Nephron progenitor cell (in vitro differentiated cells): Measurements from ENCODE around the gene PRICKLE1.
A peak's percentile ranks its signal among the peaks of the same experiment; 100 is the strongest.

Experiments
- DNase-seq: peaks from one replicate; pipeline ENCODE4 v3.0.0; 2021
- H3K27ac Mint-ChIP-seq: 2 replicates; pipeline ENCODE4 v1.8.0; 2021; ENCODE audit warnings: mild to moderate bottlenecking, moderate library complexity, mixed read lengths
- H3K27me3 Mint-ChIP-seq: 2 replicates; pipeline ENCODE4 v1.8.0; 2021; ENCODE audit warnings: mild to moderate bottlenecking, low read depth, mixed read lengths; ENCODE audit not compliant: poor library complexity
- H3K36me3 Mint-ChIP-seq: 2 replicates; pipeline ENCODE4 v1.8.0; 2021; ENCODE audit warnings: low read depth, mixed read lengths
- H3K4me1 Mint-ChIP-seq: 2 replicates; pipeline ENCODE4 v1.8.0; 2021; ENCODE audit warnings: mixed read lengths
- H3K4me3 Mint-ChIP-seq: 2 replicates; pipeline ENCODE4 v1.8.0; 2021; ENCODE audit warnings: mild to moderate bottlenecking, moderate library complexity, mixed read lengths
- H3K9me3 Mint-ChIP-seq: 2 replicates; pipeline ENCODE4 v1.8.0; 2021; ENCODE audit warnings: mild to moderate bottlenecking, moderate library complexity, mixed read lengths
- CTCF ChIP-seq: fragments of 200-600 bp; sonication (generic); IDR thresholded peaks from 2 replicates; pipeline ENCODE4 v1.5.0; 2021; ENCODE audit warnings: antibody characterized with exemption

The PRICKLE1 gene

DNA sequence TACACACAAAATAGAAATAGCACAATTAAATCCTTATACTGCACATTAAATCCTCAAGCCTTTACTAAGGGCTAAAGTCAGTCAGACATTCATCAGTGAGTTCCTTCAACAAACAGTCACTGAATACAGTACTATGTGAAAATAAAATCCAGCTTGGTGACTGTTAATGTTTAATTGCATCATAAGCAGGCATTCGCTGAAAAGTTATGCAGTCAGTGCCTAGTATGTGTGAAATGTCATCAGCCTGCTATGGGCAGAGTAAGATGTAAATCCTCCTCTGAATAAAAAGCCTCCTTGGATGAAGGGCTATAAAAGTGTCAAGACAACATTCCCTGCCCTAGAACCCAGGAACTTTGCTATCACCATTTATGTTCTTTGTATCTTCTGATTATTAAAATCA is 116.4 kb downstream of the PRICKLE1 start:
- H3K4me3 Mint-ChIP-seq = no peak overlapping the region
- peaks cover 70% of the 10 kb centered on the region for H3K4me1 Mint-ChIP-seq
- no peak for TF ChIP-seq CTCF
- peak overlapping the region; percentile 62 for H3K27ac Mint-ChIP-seq
- no peak for DNase-seq
- H3K9me3 Mint-ChIP-seq = no peaks in the 10 kb centered on the region
- peaks cover 44% of the 10 kb centered on the region for H3K36me3 Mint-ChIP-seq
- peaks cover 3% of the 10 kb centered on the region for H3K27me3 Mint-ChIP-seq

GRCh38 chr12:42472376-42472775 is 117.2 kb downstream of the PRICKLE1 start:
- H3K9me3 Mint-ChIP-seq = no peaks in the 10 kb centered on the region
- TF ChIP-seq CTCF = no peak
- peak overlapping the region; percentile 62 for H3K27ac Mint-ChIP-seq
- no peak overlapping the region for H3K4me3 Mint-ChIP-seq
- no peak for DNase-seq
- peaks cover 69% of the 10 kb centered on the region for H3K4me1 Mint-ChIP-seq
- peaks cover 3% of the 10 kb centered on the region for H3K27me3 Mint-ChIP-seq
- peaks cover 43% of the 10 kb centered on the region for H3K36me3 Mint-ChIP-seq

- Mint-ChIP-seq H3K27ac (peak overlapping the region; percentile 90), H3K27me3 (peaks cover 3% of the 10 kb centered on the region), H3K4me1 (peaks cover 65% of the 10 kb centered on the region), H3K36me3 (peaks cover 64% of the 10 kb centered on the region), H3K9me3 (no peaks in the 10 kb centered on the region), H3K4me3 (no peak overlapping the region)
- DNase-seq = no peak
- no peak for TF ChIP-seq CTCF
Measured at GRCh38 chr12:42469355-42470175, 120.0 kb downstream of the PRICKLE1 start.

DNA sequence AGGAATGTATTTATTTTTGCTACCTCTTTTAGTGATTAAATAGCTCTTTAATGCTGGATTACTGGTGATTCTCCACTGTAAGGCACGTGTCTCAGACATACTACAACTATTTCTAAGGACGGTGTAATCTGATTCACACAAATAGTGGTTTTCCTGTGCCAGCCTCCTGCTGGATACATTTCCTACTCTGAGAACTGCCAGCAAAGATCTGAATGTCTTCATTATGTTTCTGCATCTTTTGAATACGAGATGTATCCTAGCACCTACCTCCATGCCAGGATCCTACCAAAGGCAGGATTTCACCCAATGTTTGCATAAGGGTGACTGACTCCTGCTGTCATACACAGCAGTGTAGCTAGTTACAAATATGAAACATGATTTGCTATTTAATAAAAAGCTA is 120.6 kb downstream of the PRICKLE1 start:
- no peak for DNase-seq
- Mint-ChIP-seq H3K27me3 (peaks cover 3% of the 10 kb centered on the region), H3K36me3 (peaks cover 71% of the 10 kb centered on the region)

GRCh38 chr12:42468341-42468821 is 121.2 kb downstream of the PRICKLE1 start:
- peaks cover 76% of the 10 kb centered on the region for H3K36me3 Mint-ChIP-seq
- peaks cover 56% of the 10 kb centered on the region for H3K4me1 Mint-ChIP-seq
- DNase-seq = no peak
- TF ChIP-seq CTCF = no peak
- no peak overlapping the region for H3K27ac Mint-ChIP-seq
- peaks cover 3% of the 10 kb centered on the region for H3K27me3 Mint-ChIP-seq
- no peak overlapping the region for H3K4me3 Mint-ChIP-seq
- H3K9me3 Mint-ChIP-seq = no peaks in the 10 kb centered on the region

More for the DNA sequence above, 120.6 kb downstream of the PRICKLE1 start:
- Mint-ChIP-seq H3K9me3 (no peaks in the 10 kb centered on the region), H3K4me1 (peaks cover 62% of the 10 kb centered on the region), H3K4me3 (no peak overlapping the region), H3K27ac (peak overlapping the region; percentile 90)
- no peak for TF ChIP-seq CTCF

GRCh38 chr12:42463671-42464070 is 125.9 kb downstream of the PRICKLE1 start:
- Mint-ChIP-seq H3K9me3 (no peaks in the 10 kb centered on the region), H3K36me3 (peaks cover 86% of the 10 kb centered on the region), H3K4me1 (peaks cover 9% of the 10 kb centered on the region), H3K4me3 (no peak overlapping the region), H3K27me3 (no peaks in the 10 kb centered on the region), H3K27ac (no peak overlapping the region)
- no peak for TF ChIP-seq CTCF
- no peak for DNase-seq
